WI38 (cell line): Measurements from ENCODE around the gene B4GALNT4.
"Not testable (repeated sequence)": the region's sequence is repeated elsewhere in the genome, so short reads cannot be mapped to it uniquely, and the experiment has no call there.

Source experiments
- H3K4me3 ChIP-seq: 2 replicates; pipeline ENCODE4 v1.5.1; 2011; ENCODE audit warnings: low read depth, mild to moderate bottlenecking, control low read depth, low read length
- TF ChIP-seq, protein P1 (sequence below): IDR thresholded peaks from 2 replicates; pipeline ENCODE4 v1.5.1; 2012; ENCODE audit warnings: low read depth, mild to moderate bottlenecking, control low read depth, low read length

Gene B4GALNT4

DNA sequence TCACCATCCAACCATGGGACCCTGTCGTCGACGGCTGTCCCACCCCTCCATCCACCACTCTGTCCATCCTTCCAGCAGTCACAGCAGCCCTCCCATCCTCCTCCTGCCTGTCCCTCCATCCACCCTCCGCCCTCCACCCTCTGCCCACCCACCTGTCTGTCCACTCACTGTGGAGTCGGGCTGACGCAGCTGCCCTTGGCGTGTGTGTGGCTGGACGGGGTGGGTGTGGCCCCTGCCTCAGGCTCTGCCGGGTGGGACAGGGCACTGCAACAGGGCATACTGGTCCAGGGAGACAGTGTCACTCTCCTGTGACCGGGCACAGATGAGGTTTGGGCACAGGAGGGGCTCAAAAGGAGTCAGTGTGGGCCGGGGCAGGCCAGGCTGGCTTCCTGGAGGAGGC is 26.6 kb downstream of the B4GALNT4 start:
- no peak overlapping the region for H3K4me3 ChIP-seq
- TF ChIP-seq, protein P1, sequence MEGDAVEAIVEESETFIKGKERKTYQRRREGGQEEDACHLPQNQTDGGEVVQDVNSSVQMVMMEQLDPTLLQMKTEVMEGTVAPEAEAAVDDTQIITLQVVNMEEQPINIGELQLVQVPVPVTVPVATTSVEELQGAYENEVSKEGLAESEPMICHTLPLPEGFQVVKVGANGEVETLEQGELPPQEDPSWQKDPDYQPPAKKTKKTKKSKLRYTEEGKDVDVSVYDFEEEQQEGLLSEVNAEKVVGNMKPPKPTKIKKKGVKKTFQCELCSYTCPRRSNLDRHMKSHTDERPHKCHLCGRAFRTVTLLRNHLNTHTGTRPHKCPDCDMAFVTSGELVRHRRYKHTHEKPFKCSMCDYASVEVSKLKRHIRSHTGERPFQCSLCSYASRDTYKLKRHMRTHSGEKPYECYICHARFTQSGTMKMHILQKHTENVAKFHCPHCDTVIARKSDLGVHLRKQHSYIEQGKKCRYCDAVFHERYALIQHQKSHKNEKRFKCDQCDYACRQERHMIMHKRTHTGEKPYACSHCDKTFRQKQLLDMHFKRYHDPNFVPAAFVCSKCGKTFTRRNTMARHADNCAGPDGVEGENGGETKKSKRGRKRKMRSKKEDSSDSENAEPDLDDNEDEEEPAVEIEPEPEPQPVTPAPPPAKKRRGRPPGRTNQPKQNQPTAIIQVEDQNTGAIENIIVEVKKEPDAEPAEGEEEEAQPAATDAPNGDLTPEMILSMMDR, result no peak

DNA sequence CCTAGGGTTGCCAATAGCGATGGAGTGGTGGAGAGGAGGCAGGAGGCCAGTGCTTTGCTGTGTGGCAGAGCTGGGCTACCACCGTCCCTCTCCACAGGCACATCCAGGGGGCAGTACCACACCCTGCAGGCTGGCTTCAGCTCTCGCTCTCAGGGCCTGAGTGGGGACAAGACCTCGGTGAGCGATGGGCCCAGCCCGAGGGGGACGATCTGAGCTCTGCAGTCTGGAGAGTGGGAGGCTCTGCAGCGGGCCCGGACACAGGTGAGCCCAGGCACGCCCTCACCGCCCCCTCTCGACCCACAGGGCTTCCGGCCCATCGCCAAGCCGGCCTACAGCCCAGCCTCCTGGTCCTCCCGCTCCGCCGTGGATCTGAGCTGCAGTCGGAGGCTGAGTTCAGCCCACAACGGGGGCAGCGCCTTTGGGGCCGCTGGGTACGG is 27.2 kb downstream of the B4GALNT4 start:
- H3K4me3 ChIP-seq, result no peak overlapping the region
- TF ChIP-seq, protein P1, result no peak

DNA sequence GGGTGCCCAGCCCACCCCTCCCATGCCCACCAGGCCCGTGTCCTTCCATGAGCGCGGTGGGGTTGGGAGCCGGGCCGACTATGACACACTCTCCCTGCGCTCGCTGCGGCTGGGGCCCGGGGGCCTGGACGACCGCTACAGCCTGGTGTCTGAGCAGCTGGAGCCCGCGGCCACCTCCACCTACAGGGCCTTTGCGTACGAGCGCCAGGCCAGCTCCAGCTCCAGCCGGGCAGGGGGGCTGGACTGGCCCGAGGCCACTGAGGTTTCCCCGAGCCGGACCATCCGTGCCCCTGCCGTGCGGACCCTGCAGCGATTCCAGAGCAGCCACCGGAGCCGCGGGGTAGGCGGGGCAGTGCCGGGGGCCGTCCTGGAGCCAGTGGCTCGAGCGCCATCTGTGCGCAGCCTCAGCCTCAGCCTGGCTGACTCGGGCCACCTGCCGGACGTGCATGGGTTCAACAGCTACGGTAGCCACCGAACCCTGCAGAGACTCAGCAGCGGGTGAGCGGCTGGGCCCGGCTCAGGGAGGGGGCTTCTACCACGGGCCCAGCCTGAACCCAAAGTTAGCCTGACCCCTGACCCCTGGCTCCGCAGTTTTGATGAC is 27.7 kb downstream of the B4GALNT4 start:
- no peak overlapping the region for H3K4me3 ChIP-seq
- TF ChIP-seq, protein P1, result peak; percentile 38

DNA sequence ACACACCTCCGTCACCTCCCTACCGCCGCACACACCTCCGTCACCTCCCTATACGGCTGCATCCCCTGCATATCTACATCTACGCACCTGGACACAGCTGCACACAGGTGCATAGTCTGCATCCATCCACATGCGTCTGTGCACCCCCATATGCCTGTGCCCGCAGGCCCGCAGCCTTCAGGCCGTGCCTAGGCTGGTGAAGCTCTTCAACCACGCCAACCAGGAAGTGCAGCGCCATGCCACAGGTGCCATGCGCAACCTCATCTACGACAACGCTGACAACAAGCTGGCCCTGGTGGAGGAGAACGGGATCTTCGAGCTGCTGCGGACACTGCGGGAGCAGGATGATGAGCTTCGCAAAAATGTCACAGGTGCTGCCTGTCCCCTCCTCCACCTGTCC is 29.5 kb downstream of the B4GALNT4 start:
- TF ChIP-seq, protein P1, result no peak
- no peak overlapping the region for H3K4me3 ChIP-seq

DNA sequence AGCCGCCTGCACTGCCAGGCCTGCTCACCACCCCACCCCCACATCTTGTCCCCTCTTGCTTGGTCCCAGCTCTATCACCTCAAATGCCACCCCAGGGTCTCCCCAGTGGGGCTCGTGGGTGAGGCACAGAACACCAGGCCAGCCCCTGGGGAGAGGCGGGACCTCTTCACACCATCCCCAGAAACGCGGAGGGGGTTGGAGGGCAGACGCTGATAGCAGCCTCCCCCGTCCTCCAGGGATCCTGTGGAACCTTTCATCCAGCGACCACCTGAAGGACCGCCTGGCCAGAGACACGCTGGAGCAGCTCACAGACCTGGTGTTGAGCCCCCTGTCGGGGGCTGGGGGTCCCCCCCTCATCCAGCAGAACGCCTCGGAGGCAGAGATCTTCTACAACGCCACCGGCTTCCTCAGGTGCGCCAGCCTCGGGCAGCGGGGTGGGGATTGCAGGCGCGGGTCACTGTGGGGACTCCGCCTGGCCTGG is 30.5 kb downstream of the B4GALNT4 start:
- H3K4me3 ChIP-seq, result no peak overlapping the region
- TF ChIP-seq, protein P1, result no peak

DNA sequence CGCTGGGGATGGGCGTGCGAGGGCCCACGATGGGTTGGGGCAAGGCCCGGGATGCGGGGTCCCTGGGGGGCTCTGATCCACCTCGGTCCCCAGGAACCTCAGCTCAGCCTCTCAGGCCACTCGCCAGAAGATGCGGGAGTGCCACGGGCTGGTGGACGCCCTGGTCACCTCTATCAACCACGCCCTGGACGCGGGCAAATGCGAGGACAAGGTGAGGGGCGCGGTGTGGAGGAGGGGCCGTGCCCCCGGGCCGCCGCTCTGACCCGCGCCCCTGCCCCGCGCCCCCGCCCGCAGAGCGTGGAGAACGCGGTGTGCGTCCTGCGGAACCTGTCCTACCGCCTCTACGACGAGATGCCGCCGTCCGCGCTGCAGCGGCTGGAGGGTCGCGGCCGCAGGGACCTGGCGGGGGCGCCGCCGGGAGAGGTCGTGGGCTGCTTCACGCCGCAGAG is 31.0 kb downstream of the B4GALNT4 start:
- no peak overlapping the region for H3K4me3 ChIP-seq
- TF ChIP-seq, protein P1, result no peak

DNA sequence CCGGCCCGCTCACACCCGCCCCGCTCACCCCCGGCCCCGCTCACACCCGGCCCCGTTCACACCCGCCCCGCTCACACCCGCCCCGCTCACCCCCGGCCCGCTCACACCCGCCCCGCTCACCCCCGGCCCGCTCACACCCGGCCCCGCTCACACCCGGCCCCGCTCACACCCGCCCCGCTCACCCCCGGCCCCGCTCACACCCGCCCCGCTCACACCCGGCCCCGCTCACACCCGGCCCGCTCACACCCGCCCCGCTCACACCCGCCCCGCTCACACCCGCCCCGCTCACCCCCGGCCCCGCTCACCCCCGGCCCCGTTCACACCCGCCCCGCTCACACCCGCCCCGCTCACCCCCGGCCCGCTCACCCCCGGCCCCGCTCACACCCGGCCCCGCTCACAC is 31.9 kb downstream of the B4GALNT4 start:
- H3K4me3 ChIP-seq, result not testable (repeated sequence)
